SK-N-SH treated with all-trans-retinoic acid at 6 μM for 48 hours (cell line): Measurements from ENCODE around the gene GRM7.

Source experiments
- ATAC-seq: fragments of 200-7000 bp; cut with Tn5 transposase; 3 replicates; pipeline ENCODE4 v1.9.1; 2020; ENCODE audit warnings: mild to moderate bottlenecking, moderate library complexity
- ARNTL ChIP-seq: fragments of 450-650 bp; formaldehyde crosslinking; IDR thresholded peaks from 2 replicates; pipeline ENCODE4 v1.5.0; 2020; ENCODE audit warnings: low read depth, mild to moderate bottlenecking, moderate library complexity, borderline replicate concordance
- CSDC2 ChIP-seq: fragments of 250-450 bp; sonication (Bioruptor Pico); IDR thresholded peaks from 2 replicates; pipeline ENCODE4 v1.5.0; 2020; ENCODE audit warnings: mild to moderate bottlenecking, moderate library complexity
- CSRNP3 ChIP-seq: fragments of 250-450 bp; sonication (Bioruptor Pico); IDR thresholded peaks from 2 replicates; pipeline ENCODE4 v1.5.1; 2021; ENCODE audit warnings: mild to moderate bottlenecking, moderate library complexity
- ISL1 ChIP-seq: fragments of 250-450 bp; sonication (Bioruptor Pico); IDR thresholded peaks from 2 replicates; pipeline ENCODE4 v2.1.2; 2022; ENCODE audit warnings: mild to moderate bottlenecking, moderate library complexity
- PATZ1 ChIP-seq: fragments of 250-450 bp; sonication (Bioruptor Pico); IDR thresholded peaks from 2 replicates; pipeline ENCODE4 v1.8.0; 2020; ENCODE audit warnings: mild to moderate bottlenecking, moderate library complexity, borderline replicate concordance
- POU6F1 ChIP-seq: fragments of 250-450 bp; sonication (Bioruptor Pico); IDR thresholded peaks from 2 replicates; pipeline ENCODE4 v1.8.0; 2021; ENCODE audit warnings: low read depth, mild to moderate bottlenecking, moderate library complexity, borderline replicate concordance
- PPARA ChIP-seq: fragments of 250-450 bp; sonication (Bioruptor Pico); IDR thresholded peaks from 2 replicates; pipeline ENCODE4 v1.5.0; 2020; ENCODE audit warnings: mild to moderate bottlenecking, borderline replicate concordance
- SNAI2 ChIP-seq: fragments of 250-450 bp; sonication (Bioruptor Pico); IDR thresholded peaks from 2 replicates; pipeline ENCODE4 v1.5.0; 2020; ENCODE audit warnings: mild to moderate bottlenecking, moderate library complexity
- TCF4 ChIP-seq: fragments of 250-450 bp; sonication (Bioruptor Pico); IDR thresholded peaks from 2 replicates; pipeline ENCODE4 v1.8.0; 2021; ENCODE audit warnings: mild to moderate bottlenecking, moderate library complexity, borderline replicate concordance
- TOX ChIP-seq: fragments of 250-450 bp; sonication (Bioruptor Pico); IDR thresholded peaks from 2 replicates; pipeline ENCODE4 v1.8.0; 2021; ENCODE audit warnings: mild to moderate bottlenecking, moderate library complexity, borderline replicate concordance
- TSHZ2 ChIP-seq: fragments of 250-450 bp; sonication (Bioruptor Pico); IDR thresholded peaks from 2 replicates; pipeline ENCODE4 v1.5.0; 2020; ENCODE audit warnings: mild to moderate bottlenecking, moderate library complexity
- ZC3H10 ChIP-seq: fragments of 250-450 bp; sonication (Bioruptor Pico); IDR thresholded peaks from 2 replicates; pipeline ENCODE4 v1.5.1; 2021; ENCODE audit warnings: mild to moderate bottlenecking, moderate library complexity
- ZFP3 ChIP-seq: fragments of 250-450 bp; sonication (Bioruptor Pico); IDR thresholded peaks from 2 replicates; pipeline ENCODE4 v1.5.0; 2020; ENCODE audit warnings: mild to moderate bottlenecking, moderate library complexity
- ZFP30 ChIP-seq: fragments of 450-650 bp; formaldehyde crosslinking; IDR thresholded peaks from 2 replicates; pipeline ENCODE4 v1.5.0; 2022; ENCODE audit warnings: mild to moderate bottlenecking, moderate library complexity
- ZNF565 ChIP-seq: fragments of 450-650 bp; formaldehyde crosslinking; conservative IDR thresholded peaks from 2 replicates; pipeline ENCODE4 v1.5.0; 2020; ENCODE audit warnings: low read depth, mild to moderate bottlenecking, moderate library complexity
- ZNF70 ChIP-seq: fragments of 450-650 bp; formaldehyde crosslinking; IDR thresholded peaks from 2 replicates; pipeline ENCODE4 v1.5.0; 2020; ENCODE audit warnings: mild to moderate bottlenecking, moderate library complexity

The GRM7 gene

GRCh38 chr3:7275396-7275795, 414.5 kb downstream of the GRM7 start (continued):
- no peak for TF ChIP-seq POU6F1 (CRISPR knock-in tag)
- TF ChIP-seq ZNF70 (CRISPR knock-in tag) = no peak
- no peak for TF ChIP-seq TOX
- TF ChIP-seq PPARA (CRISPR knock-in tag) = no peak

- TF ChIP-seq CSDC2 (CRISPR knock-in tag) = no peak
- no peak for TF ChIP-seq TOX
- no peak for TF ChIP-seq ZNF70 (CRISPR knock-in tag)
- no peak for TF ChIP-seq ZFP3 (CRISPR knock-in tag)
- no peak for TF ChIP-seq SNAI2 (CRISPR knock-in tag)
- TF ChIP-seq ZNF565 (CRISPR knock-in tag) = no peak
- TF ChIP-seq TSHZ2 (CRISPR knock-in tag) = no peak
- no peak for TF ChIP-seq ZC3H10 (CRISPR knock-in tag)
- no peak for TF ChIP-seq ISL1 (CRISPR knock-in tag)
- TF ChIP-seq TCF4 = no peak
- no peak for TF ChIP-seq ZFP30 (CRISPR knock-in tag)
- TF ChIP-seq ARNTL = no peak
- no peak for TF ChIP-seq CSRNP3 (CRISPR knock-in tag)
- no peak for ATAC-seq
Measured at GRCh38 chr3:7280318-7280717, 419.4 kb downstream of the GRM7 start.

- no peak for TF ChIP-seq POU6F1 (CRISPR knock-in tag)
- TF ChIP-seq ISL1 (CRISPR knock-in tag) = no peak
- no peak for ATAC-seq
Measured at GRCh38 chr3:7282988-7283387, 422.1 kb downstream of the GRM7 start.

- no peak for TF ChIP-seq POU6F1 (CRISPR knock-in tag)
- TF ChIP-seq ARNTL = no peak
- TF ChIP-seq PPARA (CRISPR knock-in tag) = no peak
- TF ChIP-seq ISL1 (CRISPR knock-in tag) = no peak
- TF ChIP-seq PATZ1 (CRISPR knock-in tag) = no peak
- no peak for TF ChIP-seq SNAI2 (CRISPR knock-in tag)
- no peak for ATAC-seq
Measured at GRCh38 chr3:7285505-7285904, 424.6 kb downstream of the GRM7 start.
